Measurements from ENCODE around the gene RC3H1.
"Not testable (repeated sequence)": the region's sequence is repeated elsewhere in the genome, so short reads cannot be mapped to it uniquely, and the experiment has no call there.

The RC3H1 gene

DNA sequence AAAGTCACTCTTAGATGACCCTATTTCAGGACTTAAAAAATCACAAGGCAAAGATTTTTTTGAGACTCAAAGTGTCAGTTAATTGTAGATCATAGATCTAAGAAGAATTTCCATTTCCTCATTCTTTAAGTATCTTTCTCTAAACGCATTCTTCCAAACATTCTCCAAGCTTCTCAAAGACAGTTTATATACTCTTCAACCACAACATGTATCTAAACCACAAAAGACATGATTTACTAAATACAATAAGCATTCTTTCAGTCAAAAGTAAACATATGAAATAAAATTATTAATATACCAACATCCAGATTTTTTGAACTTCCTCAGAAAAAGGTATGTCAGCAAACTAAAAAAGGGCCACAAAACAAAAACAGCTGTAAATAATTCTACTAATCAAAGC is 24.4 kb downstream of the RC3H1 start:
- H3K4me3 ChIP-seq (ENCODE audit: low read depth, low read length) = no peak overlapping the region
- DNase-seq (ENCODE audit: low read depth) = no peak
- in situ Hi-C loops (cut with HindIII; ENCODE audit: low sequenced_read_pairs) = no loop called here
- TF ChIP-seq, protein P1, sequence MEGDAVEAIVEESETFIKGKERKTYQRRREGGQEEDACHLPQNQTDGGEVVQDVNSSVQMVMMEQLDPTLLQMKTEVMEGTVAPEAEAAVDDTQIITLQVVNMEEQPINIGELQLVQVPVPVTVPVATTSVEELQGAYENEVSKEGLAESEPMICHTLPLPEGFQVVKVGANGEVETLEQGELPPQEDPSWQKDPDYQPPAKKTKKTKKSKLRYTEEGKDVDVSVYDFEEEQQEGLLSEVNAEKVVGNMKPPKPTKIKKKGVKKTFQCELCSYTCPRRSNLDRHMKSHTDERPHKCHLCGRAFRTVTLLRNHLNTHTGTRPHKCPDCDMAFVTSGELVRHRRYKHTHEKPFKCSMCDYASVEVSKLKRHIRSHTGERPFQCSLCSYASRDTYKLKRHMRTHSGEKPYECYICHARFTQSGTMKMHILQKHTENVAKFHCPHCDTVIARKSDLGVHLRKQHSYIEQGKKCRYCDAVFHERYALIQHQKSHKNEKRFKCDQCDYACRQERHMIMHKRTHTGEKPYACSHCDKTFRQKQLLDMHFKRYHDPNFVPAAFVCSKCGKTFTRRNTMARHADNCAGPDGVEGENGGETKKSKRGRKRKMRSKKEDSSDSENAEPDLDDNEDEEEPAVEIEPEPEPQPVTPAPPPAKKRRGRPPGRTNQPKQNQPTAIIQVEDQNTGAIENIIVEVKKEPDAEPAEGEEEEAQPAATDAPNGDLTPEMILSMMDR (IDR thresholded peaks at IDR 0.05; ENCODE audit: low read depth, low read length, missing control alignments) = no peak

DNA sequence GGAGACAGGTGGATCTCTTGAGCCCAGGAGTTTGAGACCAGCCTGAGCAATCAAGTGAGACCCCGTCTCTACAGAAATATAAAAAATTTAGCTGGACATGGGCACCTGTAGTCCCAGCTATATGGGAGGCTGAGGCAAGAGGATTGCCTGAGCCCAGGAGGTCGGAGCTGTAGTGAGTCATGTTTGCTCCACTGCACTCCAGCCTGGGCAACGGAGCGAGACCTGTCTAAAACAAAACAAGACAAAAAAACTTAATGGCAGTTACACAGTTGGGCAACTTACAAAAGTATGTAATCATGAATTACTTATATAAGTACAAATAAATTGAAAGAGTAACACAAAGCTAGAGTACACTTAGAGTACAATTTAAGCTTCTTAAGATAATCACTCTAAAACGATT is 25.2 kb downstream of the RC3H1 start:
- DNase-seq (ENCODE audit: low read depth) = no peak
- no peak overlapping the region for H3K4me3 ChIP-seq (ENCODE audit: low read depth, low read length)
- in situ Hi-C loops (cut with HindIII; ENCODE audit: low sequenced_read_pairs) = no loop called here
- TF ChIP-seq, protein P1 (IDR thresholded peaks at IDR 0.05; ENCODE audit: low read depth, low read length, missing control alignments) = no peak

DNA sequence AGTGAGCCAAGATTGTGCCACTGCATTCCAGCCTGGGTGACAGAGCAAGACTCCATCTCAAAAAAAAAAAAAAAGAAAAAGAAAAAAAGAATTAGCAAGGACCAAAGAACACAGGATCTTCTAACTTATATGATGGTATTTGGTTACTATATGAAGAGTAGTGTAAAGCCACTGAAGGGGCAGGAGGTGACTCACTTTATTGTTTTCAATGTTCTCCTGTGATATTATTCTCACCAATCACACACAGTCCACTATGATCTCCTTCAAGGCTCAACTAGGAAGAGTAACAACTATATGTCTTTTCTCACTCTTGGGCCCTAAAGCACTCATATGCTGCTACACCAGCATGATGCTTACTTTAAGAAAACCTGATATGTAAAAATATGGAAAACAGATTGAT is 26.7 kb downstream of the RC3H1 start:
- in situ Hi-C loops (cut with HindIII; ENCODE audit: low sequenced_read_pairs) = no loop called here
- DNase-seq (ENCODE audit: low read depth) = no peak
- TF ChIP-seq, protein P1 (IDR thresholded peaks at IDR 0.05; ENCODE audit: low read depth, low read length, missing control alignments) = no peak
- H3K4me3 ChIP-seq (ENCODE audit: low read depth, low read length) = no peak overlapping the region

DNA sequence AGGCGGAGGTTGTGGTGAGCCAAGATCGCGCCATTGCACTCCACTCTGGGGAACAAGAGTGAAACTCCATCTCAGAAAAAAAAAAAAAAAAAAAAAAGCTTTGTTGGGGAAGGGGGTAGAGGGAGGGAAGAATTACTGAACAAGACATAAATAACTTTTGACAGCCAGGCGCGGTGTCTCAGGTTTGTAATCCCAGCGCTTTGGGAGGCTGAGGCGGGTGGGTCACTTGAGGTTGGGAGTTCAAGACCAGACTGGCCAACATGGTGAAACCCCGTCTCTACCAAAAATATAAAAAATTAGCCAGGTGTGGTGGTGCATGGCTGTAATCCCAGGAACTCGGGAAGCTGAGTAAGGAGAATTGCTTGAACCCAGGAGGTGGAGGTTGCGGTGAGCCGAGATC is 28.2 kb downstream of the RC3H1 start:
- in situ Hi-C loops (cut with HindIII; ENCODE audit: low sequenced_read_pairs) = not testable (repeated sequence)

DNA sequence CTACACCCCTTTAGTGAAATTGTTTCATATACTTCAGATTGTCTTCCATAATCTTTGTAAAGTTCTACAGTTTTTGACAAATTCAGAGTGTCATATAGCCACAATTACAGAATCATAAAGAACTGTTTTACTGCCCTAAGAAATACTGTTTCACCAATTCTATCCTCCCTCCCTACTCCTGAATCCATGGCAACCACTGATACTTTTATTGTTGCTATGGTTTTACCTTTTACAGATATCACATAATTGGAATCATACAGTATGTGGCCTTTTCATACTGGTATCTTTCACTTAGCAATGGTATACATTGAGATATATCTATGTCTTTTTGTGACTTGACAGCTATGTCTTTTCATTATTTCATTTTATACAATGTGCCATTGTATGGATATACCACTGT is 34.1 kb downstream of the RC3H1 start:
- in situ Hi-C loops (cut with HindIII; ENCODE audit: low sequenced_read_pairs) = no loop called here

More for the DNA sequence above, 28.2 kb downstream of the RC3H1 start:
- not testable (repeated sequence) for H3K4me3 ChIP-seq (ENCODE audit: low read depth, low read length); DNase-seq (ENCODE audit: low read depth)

DNA sequence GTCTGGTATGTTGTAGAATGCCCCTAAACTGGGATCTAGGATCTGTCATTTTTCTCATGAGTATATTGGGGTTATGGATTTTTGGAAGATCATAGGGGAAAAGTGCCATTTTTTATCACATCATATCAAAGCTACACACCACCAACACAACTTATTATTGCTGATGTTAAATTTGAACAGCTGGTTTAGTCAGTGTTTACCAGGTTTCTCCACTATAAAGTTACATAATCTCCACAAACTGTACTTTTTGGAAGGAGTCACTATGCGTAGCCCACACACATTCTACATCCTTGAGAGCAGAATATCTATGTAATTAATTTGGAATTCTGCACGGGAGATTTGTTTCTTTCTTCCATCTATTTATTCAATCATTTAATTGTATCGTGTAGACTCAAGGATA is 35.2 kb downstream of the RC3H1 start:
- in situ Hi-C loops (cut with HindIII; ENCODE audit: low sequenced_read_pairs) = no loop called here
- DNase-seq (ENCODE audit: low read depth) = no peak
- H3K4me3 ChIP-seq (ENCODE audit: low read depth, low read length) = no peak overlapping the region
- TF ChIP-seq, protein P1 (IDR thresholded peaks at IDR 0.05; ENCODE audit: low read depth, low read length, missing control alignments) = no peak

More for the DNA sequence above, 34.1 kb downstream of the RC3H1 start:
- TF ChIP-seq, protein P1 (IDR thresholded peaks at IDR 0.05; ENCODE audit: low read depth, low read length, missing control alignments) = no peak
- DNase-seq (ENCODE audit: low read depth) = no peak
- no peak overlapping the region for H3K4me3 ChIP-seq (ENCODE audit: low read depth, low read length)

DNA sequence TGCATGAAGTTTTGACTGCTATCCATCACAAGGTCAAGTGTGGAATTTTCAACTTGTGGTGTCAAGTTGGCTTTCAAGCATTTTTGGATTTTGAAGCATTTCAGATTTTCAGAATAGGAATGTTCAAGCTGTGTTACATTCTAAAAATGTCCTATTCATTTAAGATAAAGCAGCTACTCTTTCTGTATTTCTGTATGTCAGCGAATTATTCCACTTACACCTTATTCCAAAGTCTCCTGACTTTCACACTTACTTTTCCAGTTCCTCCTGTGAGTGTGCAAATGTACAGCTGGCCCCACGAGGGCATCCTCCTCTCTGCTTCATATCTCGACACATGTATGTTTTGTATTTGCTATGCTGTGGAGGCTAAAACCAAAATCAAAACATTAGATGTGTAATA is 51.9 kb downstream of the RC3H1 start:
- TF ChIP-seq, protein P1 (IDR thresholded peaks at IDR 0.05; ENCODE audit: low read depth, low read length, missing control alignments) = no peak
- in situ Hi-C loops (cut with HindIII; ENCODE audit: low sequenced_read_pairs) = no loop called here
- DNase-seq (ENCODE audit: low read depth) = no peak
- no peak overlapping the region for H3K4me3 ChIP-seq (ENCODE audit: low read depth, low read length)

DNA sequence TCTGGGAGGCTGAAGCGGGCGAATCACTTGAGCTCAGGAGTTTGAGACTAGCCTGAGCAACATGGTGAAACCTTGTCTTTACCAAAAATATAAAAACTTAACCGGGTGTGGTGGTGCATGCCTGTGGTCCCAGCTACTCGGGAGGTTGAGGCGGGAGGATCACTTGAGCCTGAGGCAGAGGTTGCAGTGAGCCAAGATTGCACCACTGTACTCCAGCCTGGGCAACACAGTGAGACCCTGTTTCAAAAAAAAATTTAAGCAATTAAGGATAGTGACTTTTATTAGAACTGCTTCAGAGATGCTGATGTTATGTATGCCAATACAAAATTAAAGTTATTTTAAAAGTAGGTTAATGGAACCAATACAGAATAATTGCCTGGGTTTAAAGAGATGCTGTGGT is 56.3 kb downstream of the RC3H1 start:
- DNase-seq (ENCODE audit: low read depth); in situ Hi-C loops (cut with HindIII; ENCODE audit: low sequenced_read_pairs); H3K4me3 ChIP-seq (ENCODE audit: low read depth, low read length): not testable (repeated sequence)
